ENCODE data around the gene DYNLT2.

DNA sequence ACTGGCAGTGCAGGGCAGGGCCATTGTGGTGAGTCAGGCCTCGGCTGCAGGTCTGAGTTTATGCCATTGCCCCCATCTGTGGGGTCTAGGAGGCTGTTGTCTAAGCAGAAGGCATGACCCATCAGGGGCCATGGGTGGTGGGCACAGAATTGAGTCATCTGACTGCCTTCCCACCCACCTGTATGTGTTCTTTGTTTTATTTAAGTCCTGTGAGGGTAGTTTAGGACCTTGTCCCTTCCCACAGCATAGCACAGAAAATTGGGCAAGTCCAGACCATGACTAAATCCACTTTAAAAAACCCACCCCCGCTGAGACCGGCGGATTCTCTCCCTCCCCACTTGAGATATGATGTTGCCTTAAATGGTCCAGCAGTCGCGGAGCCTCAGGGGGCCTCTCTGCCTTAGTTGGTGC is 40.4 kb upstream of the DYNLT2 start:
- TF ChIP-seq CTCF (IDR thresholded peaks at IDR 0.05) (no peak), POLR2A (IDR thresholded peaks at IDR 0.05) (no peak)

Measured in Peyer's patch (tissue), 4 donors.